HG02973 (cell line): ENCODE data around the gene GPSM1.

Experiments
- ATAC-seq: cut with Tn5 transposase; IDR thresholded peaks from one replicate; pipeline ENCODE4 v1.9.1; 2021; ENCODE audit warnings: moderate library complexity; ENCODE audit not compliant: unreplicated experiment

Gene GPSM1

DNA sequence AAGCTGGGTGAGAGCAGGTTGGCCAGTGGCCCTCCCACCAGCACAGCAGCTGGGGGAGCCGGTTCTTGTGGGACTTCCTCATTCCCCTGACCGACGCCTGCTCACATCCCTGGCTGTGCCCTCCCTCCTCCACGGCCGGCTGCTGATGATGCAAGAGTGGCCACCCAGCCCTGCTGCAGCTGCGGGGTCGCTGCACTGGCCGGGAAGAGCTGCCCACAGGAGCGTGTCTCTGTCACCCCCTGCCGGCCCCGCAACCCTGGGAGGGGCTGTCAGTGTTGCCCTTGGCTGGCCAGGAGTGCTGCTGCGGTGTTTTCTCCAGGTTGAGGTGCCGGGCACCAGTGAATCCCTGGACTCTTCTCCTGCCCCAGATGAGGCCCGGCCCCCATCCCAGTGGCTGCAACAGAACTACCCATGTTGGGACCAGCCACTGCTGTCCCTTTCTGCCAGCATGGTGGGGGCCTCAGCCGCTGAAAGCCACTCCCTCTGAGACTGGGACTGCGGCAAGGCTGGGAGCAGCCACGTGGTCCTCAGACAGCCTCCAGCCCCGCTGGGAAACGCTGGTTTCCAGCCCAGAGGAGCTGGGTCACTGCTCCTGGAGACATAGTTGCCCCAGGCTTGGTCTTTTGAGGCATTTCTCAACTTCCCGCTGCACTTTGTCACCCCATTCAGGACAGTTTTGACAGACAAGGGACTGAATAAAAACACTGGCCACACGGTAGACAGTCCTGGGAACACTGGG lies 45.4 kb downstream of the GPSM1 start:
- no peak for ATAC-seq

DNA sequence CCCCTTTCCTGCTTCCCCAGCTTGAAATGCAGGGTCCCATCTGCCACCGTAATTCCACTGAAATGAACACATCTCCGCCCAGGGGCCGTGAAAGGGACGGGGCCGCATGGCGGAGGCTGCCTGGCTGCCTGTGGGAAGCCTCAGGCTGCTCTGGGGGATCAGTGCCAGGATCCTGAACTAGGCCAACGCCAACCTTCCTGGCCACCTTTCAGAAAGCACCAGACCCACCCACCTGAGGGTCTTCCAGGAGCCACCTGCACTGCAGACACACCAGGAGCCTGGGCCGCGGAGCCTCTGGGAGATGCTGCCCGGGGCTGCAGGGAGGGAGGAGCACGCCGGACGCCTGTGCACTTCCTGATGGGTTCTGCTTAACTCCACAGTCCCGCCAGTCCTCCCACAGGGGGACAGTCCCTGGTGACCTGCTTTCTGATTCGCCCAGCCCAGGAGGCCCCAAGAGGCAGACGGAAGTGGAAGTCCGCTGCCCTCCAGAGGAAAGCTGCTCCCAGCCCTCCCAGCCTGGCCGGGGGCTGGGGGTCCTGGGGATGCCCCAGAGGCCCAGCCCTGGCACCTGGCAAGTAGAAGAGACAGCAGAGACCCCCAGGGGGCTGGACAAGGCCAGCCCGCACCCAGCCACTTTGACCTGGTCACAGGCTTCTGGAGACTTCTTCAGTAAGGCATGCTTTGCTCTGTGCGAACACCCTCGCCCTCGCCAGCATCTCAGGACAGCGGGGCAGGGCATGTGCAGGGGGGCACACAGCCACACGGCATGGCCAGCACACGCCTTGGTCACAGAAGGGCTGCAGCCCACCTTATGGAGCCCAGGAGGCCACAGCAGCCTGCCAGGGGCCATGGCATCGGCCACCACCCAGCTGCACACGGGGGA lies 46.2 kb downstream of the GPSM1 start, which contains the start of gene CARD9:
CARD9 (minus strand) TSS at position 370 of the 883 bp plus-strand sequence. CDS start 1,591 bp downstream, outside the sequence.
- no peak for ATAC-seq

DNA sequence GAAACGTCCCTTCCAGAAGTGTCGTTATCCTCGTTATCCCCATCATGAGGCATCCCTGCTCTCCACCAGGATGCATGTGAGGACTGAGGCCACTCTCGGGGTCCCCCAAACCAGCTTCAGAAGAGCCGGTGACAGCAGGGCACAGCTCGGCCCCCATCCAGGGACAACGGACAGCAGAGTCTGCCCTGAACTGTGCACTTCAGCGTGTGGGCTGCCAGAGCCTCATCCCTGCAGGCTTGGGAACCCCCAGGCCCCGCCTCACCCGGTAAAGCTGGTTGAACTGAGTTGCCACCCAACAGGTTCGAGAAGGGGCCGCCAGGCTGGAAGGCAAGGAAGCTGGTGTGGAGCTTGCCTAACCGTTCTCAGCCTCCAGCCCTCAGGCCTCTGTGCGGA lies 46.8 kb downstream of the GPSM1 start:
- ATAC-seq: no peak

DNA sequence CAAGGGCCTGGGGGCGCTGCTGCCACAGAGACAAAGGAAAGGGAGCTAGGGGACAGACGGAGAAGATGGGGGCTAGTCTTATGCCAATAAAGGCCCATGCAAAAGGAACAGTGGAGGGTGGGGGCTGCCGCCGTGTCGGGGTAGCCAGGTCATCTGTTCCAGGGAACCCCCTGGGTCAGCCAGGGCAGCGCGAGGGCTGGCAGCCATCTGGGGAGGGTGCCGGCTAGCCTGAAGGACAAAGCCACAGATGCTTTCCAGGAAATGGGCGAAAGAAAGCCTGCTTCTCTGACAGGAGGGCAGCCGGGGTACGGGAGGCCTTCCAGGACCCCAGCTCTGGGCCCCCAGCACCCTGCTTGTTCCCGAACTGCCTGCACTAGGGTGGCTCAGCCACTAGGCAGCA lies 47.8 kb downstream of the GPSM1 start:
- ATAC-seq: no peak

DNA sequence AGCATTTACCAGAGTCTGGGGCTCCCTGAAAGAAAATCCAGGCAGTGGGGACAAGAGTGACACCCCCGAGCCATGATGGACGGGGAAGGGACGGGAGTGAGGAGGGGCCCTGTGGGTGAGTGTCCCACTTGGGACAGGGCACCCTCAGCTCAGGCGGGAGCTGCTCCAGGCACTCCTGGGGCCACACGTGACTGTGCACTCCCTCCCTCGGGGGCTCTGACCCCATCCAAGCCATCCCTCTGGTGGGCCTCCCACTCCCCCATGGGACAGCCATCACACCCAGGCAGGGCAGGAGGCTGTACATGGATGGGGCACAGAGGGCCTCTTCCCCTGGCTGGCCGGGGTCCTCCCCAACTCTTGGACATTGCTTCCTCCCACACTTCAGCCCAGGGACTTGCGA lies 49.1 kb downstream of the GPSM1 start:
- no peak for ATAC-seq

DNA sequence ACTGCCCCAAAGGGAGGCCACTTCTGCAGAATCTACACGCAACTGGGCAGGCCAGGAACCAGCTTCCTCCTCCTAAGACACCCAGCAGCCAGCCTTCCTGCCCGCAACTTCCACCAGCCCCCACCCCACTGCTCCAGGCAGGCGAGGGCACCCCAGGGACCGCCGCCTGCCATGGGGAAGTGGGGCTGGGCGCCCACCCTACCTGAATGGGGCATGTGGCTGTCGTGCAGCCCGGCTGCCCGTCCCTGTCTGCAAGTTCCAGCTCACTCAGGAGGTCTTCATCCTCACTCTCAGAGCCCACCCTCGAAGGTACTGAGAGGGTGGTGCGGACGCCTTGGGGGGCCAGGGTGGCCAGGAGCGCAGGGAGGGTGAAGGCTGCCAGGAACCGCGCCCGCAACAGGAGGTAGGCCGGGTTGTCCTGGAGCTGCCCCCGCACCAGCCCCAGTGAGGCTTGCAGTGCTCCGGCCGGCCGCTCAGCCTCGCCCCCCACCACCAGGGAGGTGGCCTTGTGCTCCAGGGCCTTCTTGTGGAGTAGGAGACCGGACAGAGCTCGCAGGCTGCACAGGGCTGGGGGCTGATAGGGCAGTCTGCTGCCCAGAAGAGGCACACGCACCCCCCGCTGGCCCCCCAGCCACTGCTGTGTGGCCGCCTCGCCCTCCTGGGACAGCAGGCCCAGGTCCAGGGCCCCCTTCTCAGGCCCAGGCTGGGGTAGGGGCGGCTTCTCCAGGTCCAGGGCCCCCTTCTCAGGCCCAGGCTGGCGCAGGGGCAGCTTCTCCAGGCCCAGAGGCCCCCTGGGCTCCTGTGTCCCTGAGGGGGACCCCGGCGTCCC lies 50.2 kb downstream of the GPSM1 start:
- no peak for ATAC-seq

DNA sequence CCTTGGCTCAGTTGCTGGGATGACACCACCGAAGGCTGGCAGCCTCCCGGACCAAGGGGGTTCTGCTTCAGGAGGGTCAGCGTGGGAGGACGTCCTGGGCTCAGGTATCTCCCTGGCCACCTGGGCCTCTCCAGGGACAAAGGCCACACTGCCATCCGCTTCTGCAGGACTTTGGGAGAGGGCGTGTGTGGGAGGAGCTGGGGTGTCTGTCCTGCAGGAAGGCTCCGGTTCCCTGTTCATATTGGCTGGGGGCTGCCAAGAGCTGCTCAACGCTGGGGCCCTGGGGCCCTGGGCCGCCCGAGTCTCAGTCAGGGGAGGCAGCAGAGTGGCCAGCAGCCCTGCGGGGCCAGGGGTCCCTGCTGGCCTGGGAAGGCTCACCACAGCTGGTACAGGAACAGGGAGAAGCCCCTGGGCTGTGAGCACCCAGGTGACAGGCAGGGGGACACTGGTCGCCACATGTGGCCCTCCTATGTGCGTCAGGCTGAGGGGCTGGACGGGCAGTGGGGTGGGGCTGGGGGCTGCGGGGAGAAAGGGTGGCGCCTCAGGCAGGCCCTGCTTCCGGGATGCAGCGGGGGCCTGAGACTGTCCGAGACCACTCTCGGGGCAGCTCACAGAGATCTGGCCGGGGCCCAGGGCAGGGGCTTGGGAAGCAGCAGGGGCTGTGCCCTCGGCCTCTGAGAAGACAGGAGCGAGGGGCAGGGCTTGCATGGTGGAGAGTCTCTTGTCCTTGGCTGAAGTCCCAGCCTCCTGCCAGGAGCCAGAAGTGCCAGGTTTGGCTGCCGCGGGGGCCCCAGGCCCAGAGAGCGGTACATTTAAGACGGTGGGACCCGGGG lies 51.0 kb downstream of the GPSM1 start:
- ATAC-seq: no peak

DNA sequence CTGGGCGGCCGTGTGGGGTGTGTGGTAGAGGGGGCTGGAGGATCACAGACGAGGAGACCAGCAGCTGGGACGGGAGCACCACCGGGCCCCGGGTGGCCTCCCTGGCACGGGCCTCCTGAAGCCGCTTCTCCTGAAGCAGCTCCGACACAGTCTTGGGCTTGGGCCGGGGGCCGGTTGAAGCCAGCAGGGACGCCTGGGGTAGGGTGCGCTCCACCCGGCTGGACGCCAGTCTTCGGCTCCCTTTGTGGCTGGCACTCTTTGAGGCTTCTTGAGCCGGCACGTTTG lies 51.6 kb downstream of the GPSM1 start:
- no peak for ATAC-seq

DNA sequence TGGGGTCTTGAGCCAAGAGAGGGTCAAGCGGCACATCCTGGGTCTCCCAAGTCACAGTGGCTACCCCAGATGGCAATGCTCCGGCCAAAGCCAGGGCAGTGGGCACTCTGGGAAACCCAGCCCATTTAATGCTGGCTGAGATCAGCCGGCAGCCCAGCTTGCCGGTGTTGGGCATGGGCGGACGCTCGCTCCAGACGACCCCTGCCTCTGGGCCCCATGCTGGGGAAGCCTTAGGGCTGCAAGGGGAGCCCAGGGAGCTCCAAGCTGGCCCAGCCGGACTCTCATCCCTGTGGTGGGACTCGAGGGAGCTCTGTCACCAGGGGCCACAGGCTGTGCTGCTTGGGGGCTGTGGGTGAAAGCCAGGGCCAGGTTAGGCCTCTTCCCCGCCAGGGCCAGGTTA lies 52.1 kb downstream of the GPSM1 start:
- no peak for ATAC-seq

DNA sequence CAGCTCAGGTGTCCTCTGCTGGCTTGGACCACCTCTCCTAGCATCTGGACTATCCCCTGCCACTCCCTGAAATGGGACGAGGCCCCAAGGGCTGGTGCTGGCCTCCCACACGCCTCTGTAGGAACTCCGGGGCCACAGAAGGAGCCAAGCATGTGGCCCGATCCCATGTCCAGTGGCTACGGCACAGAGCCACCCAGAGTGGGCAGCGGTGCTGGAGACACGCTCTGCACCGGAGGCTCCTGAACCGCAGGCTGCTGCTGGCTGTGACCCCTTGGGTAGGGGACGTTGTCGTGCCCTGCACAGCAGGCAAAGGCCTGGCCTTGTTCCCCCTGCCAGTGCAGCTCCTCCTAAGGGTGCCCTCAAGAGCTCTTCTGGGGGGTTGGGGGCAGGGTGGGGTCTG lies 52.6 kb downstream of the GPSM1 start:
- no peak for ATAC-seq

DNA sequence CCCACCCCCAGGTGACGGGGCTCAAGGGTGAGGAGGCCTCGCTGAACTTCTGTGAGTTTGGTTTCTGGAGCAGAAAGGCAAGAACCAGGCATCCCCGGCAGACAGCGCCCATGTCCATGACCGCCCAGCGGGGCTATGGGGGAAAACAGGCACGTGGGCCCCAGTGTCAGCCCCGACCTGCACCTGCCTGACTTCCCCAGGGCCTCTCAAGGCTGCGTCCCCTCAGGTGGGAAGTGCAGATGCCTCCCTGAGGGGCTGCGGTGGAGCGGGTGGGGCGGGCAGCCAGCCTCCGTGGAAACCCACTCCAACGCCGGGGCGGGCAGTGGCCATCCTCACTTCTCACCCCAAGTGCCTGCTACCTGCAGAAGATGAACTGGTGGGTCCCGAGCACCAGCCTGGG lies 53.0 kb downstream of the GPSM1 start:
- ATAC-seq: no peak

DNA sequence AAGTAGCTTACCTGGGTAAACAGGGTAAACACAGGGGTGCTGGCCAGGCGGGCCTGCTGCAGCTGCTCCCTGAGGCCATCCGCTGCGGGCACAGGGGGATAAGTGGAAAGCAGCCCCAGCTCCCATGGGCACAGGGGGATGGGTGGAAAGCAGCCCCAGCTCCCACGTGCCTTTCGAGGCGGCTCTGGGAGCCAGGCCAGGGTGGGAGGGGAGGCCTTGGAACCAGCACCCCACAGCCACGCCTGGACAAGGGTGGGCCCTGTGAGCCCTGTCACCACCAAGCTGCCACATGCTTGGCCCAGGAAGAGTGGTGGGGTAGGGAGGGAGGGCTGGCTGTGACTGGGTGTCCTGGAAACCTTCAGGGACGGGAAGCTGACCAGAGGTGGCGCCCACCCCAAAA lies 54.0 kb downstream of the GPSM1 start:
- ATAC-seq: no peak

DNA sequence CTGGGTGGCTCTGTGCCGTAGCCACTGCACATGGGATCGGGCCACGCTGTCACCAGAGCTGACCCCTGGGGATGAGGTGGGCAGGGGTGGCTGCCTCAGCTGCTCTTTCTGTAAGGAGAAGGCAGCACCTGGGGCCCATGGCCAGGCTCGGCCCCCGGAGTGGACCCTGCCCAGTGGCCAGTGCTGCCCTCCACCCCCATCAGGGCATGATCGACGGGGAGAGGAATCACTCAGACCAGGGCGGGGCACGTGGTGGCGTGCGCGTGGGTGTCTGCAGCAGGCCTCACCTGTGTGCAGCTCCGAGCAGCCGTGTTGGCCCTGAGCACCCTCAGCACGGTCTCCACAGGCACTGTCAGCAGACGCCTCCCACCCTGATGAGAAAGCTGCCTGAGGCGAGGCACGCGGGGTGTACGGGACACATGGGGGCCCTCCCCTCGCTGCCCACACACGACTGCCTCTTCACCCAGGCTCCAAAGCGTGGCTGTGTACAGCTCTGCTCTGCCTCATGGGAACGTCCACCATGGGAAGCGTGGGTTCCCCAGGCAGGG lies 54.7 kb downstream of the GPSM1 start:
- no peak for ATAC-seq

DNA sequence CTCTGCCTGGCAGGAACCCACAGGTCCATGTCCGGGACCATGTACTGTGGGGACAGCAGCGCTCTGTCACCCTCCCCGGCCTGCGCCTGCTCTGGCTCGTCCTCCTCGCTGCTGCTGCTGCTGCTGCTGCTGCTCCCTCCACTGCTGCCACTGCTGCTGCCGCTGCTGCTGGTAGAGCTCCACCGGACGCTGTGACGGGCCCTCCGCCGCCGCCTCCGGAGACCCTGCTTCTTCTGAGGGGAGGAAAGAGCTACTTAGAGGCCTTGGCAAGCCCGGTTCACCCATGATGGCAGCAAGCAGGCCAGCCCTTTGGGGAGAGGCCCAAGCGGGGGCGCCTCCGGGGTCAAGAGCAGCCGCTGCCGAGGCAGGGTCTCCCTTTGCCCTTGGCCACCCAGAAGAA lies 56.1 kb downstream of the GPSM1 start:
- no peak for ATAC-seq

DNA sequence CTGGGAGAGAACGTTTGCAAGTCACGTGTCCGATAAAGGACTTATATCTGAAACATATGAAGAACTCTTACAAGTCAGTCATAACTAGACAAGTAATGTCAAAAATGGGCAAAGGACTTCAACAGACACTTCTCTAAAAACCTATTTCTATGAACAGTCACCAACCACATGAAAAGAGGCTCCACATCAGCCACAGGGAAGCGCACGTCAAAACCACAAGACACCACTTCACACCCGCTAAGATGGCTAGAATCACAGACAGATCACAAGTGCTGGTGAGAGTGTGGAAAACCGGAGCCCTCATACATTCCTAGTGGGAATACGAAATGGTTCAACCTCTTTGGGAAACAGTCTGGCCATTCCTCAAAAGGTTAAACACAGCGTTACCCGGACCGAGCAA lies 57.7 kb downstream of the GPSM1 start:
- ATAC-seq: no peak

DNA sequence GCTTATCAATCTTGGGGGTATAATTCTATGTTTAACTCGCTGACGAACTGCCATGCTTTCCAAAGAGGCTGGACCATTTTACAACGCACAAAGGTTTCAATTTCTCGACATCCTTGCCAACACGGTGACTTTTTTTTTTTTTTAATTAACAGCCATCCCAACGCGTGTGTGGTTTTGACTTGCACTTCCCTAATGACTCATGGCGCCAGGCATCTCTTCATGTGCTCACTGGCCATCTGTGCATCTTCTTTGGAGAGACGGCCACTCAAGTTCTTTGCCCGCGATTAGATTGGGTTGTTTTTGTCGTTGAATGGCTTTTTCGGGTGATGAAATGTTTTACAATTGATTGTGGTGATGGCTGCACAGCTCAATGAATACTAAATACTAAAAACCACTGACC lies 58.7 kb downstream of the GPSM1 start:
- no peak for ATAC-seq

DNA sequence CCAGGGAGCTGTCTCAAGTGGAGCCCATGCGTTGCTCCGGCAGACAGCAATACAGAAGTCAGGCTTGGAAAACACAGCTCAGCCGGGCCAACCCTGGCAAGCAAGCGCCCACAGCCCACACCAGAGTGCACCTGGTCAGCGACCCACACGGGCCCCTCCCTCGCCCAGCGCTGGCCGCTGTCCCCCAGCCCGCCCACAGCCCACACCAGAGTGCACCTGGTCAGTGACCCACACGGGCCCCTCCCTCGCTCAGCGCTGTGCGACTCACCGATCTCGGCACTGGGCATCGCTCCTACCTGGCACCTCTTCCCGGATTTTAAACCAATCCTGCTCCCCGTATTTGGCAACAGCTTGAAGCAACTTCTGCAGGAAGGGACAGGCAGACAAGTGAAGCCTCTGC lies 59.9 kb downstream of the GPSM1 start:
- ATAC-seq: no peak

DNA sequence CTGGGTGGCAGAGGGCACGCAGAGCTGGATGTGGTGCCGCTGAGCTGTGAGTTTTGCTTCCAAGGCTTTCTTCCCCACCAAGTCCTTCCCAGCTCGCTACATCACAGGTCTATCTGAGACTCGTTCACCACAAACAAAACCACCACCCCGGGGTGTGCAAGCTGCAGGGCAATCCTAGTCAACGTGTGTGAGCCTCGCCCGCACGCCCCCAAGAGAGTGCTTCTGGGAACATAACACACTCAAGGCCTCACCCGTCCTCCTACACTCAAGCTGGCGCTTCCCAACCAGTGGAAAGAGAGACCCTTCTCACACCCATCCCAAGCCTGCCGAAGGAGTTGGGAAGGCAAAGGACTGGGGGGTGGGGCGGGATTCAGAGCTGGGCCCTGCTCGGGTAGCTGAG lies 62.1 kb downstream of the GPSM1 start:
- no peak for ATAC-seq

DNA sequence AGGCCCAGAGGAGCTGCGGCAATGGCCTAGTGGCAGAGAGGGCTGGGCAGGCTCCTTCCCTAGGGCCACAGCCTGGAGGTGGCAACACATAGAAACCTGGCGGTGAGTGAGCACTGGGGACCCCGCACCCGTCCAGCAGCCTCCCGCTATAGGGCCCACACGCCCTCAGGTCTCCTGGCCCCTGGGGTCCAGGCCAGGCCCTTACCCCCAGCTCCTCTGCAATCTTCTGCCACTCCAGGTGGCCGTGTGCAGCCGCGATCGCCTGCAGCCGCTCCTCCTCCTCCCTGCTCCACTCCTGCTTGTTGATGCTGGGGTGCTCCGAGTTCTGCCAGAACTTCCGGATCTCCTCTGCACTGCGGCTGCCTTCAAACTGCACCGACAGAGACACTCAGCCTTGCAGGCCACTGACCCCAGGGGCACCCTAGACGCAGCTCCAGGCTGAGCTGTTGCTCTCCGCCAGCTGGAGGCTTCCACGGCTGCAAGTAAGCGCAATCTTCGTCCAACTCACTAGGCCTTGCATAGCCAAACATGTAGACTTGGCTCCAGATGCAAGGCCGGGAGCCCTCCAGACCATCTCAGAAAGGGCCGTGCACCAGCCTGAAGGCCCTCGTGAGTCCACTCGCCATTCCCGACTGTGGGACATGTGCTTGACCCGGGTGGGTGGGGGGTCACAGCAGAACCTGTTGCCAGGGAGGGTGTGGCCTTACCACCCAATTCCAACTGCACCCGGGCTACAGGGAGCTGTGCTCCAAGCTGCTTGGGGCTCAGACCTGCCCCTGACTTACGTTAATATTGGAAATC lies 64.6 kb downstream of the GPSM1 start:
- no peak for ATAC-seq
